Stimulated activated effector memory CD8-positive, alpha-beta T cell treated with anti-CD3 and anti-CD28 coated beads, Interleukin-12 subunit alpha, Interleukin-12 subunit beta, amount 100 ng/mL, for 72 hours (primary cell): Measurements from ENCODE around the gene GMPPA.

Source experiments
- ATAC-seq: fragments of 150-1000 bp; cut with Tn5 transposase; 2 replicates; pipeline ENCODE4 v1.10.0; 2021
- DNase-seq, 2 donors: peaks; one replicate each; pipeline ENCODE4 v3.0.0; 2021 to 2022; ENCODE audit warnings: low spot score in 2 of 2
- H3K27ac Mint-ChIP-seq: one replicate; pipeline ENCODE4 v1.8.0; 2022; ENCODE audit warnings: mild to moderate bottlenecking, mixed read lengths
- H3K36me3 Mint-ChIP-seq: one replicate; pipeline ENCODE4 v1.8.0; 2022; ENCODE audit warnings: mild to moderate bottlenecking, mixed read lengths
- H3K4me1 Mint-ChIP-seq: one replicate; pipeline ENCODE4 v1.8.0; 2022; ENCODE audit warnings: mixed read lengths
- H3K4me3 Mint-ChIP-seq: one replicate; pipeline ENCODE4 v1.8.0; 2022; ENCODE audit warnings: mild to moderate bottlenecking, mixed read lengths
- H3K9me3 Mint-ChIP-seq: one replicate; pipeline ENCODE4 v1.8.0; 2022; ENCODE audit warnings: mixed read lengths

Gene GMPPA

GRCh38 chr2:219464286-219465032, 34.2 kb upstream of the GMPPA start:
- Mint-ChIP-seq H3K9me3 (no peaks in the 10 kb centered on the region), H3K4me3 (no peak overlapping the region), H3K36me3 (no peaks in the 10 kb centered on the region)

DNA sequence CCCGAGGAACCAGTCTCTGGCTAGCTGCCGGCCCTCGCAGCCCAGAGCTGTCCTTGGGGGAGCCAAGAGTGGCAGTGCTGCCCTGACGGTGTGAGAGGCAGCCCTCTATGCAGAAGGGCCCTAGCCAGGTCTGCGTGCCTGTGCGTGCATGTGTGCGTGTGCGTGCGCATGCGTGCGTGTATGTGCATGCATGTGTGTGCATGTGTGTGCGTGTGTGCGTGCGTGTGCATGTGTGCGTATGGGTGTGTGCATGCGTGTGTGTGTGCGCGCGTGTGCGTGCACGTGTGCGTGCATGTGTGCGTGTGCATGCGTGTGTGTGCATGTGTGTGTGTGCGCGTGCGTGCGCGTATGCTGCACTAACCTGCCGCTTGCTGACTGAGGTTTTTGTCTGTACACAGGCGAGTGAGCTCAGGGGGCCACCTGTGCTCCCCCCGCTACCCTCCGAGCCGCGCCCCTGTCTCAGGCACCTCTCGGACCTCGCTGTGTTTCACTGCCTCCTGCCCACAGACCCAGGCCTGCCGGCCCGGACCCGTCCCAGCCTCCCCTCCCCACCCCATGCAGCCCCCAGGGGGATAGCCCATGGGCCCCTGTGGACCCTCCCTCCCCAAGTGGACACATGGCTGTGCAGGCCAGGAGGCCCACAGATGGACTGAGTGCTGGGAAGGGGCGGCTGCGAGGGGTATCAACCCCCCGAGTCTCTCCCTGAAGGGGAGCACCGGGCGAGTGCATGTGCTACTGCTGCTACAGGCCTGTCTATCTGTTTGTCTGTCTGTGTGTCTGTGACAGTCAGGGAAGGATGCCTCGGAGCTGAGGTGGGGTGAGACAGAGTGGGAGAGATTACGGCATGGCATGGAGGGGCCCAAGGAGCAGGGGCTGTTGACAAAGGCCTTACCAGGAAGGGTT, 32.8 kb upstream of the GMPPA start:
- no peaks in the 10 kb centered on the region for H3K9me3 Mint-ChIP-seq
- no peak overlapping the region for H3K27ac Mint-ChIP-seq
- H3K4me3 Mint-ChIP-seq = no peak overlapping the region
- ATAC-seq (no peak), DNase-seq (no peak)
- no peaks in the 10 kb centered on the region for H3K4me1 Mint-ChIP-seq
- no peaks in the 10 kb centered on the region for H3K36me3 Mint-ChIP-seq

More at GRCh38 chr2:219464286-219465032, 34.2 kb upstream of the GMPPA start:
- DNase-seq = no peak
- no peak for ATAC-seq
- Mint-ChIP-seq H3K4me1 (no peaks in the 10 kb centered on the region), H3K27ac (no peak overlapping the region)

DNA sequence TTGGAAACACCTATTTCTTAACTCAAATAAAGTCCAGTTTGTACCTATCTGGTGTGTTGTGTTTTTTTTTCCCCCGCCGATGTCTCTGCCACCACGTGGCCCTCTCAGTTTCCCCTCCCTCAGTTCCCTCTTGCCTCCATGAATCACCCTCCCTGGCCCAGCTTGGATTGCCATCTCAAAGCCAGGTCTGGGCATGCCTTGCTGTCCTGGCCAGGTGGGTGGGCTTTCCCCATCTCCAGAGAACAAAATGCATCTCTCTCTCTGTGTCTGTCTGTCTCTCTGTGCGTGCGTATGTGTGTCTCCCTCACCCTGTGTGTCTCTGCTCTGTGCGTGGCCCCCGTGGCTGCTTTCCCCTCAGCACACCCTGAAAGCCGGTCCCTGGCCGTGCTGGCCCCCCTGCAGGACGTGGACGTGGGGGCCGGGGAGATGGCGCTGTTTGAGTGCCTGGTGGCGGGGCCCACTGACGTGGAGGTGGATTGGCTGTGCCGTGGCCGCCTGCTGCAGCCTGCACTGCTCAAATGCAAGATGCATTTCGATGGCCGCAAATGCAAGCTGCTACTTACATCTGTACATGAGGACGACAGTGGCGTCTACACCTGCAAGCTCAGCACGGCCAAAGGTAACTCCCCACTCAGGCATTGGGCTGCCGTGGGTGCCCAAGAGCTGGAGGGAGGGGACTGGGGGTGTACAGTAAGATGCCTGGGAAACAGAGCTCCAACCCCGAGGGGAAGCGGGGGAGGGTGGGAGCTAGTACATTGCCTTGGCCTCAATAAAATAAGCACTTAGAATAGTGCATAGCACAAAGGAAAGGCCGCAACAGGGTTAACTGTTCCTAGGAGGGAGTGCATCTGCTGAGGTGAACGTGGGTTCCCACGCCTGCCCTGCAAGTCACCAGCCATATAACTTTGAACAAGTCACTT, 31.6 kb upstream of the GMPPA start:
- DNase-seq (no peak), ATAC-seq (no peak)
- Mint-ChIP-seq H3K27ac (no peak overlapping the region), H3K9me3 (no peaks in the 10 kb centered on the region), H3K4me1 (no peaks in the 10 kb centered on the region), H3K36me3 (no peaks in the 10 kb centered on the region), H3K4me3 (no peak overlapping the region)

- ATAC-seq (no peak), DNase-seq (no peak)
- Mint-ChIP-seq H3K27ac (no peak overlapping the region), H3K4me3 (no peak overlapping the region), H3K4me1 (no peaks in the 10 kb centered on the region), H3K9me3 (no peaks in the 10 kb centered on the region), H3K36me3 (no peaks in the 10 kb centered on the region)
These were observed 31.0 kb upstream of the GMPPA start for GRCh38 chr2:219467736-219468075.

DNA sequence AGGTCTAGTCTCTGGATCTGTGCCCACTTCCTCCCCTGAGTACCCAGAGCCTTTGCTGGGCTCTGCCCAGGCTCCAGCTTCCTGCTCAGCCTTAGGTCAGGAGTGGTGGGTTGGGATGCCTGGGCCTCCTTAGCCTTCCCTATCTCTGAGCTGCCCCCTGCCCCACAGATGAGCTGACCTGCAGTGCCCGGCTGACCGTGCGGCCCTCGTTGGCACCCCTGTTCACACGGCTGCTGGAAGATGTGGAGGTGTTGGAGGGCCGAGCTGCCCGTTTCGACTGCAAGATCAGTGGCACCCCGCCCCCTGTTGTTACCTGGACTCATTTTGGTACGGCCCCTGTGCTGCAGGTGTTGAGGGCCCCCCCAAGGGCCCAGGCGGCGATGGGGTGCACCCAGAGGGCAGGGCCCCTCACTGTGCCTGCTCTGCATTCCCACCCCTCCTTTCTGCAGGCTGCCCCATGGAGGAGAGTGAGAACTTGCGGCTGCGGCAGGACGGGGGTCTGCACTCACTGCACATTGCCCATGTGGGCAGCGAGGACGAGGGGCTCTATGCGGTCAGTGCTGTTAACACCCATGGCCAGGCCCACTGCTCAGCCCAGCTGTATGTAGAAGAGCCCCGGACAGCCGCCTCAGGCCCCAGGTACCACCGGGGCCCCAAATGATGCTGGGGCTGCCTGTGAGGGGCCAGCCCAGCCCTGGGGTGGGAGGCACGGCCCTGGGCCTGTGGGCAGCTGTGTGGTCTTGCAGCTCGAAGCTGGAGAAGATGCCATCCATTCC, 30.1 kb upstream of the GMPPA start:
- DNase-seq (no peak), ATAC-seq (no peak)
- H3K9me3 Mint-ChIP-seq = no peaks in the 10 kb centered on the region
- H3K4me1 Mint-ChIP-seq = no peaks in the 10 kb centered on the region
- no peak overlapping the region for H3K4me3 Mint-ChIP-seq
- no peak overlapping the region for H3K27ac Mint-ChIP-seq
- H3K36me3 Mint-ChIP-seq = no peaks in the 10 kb centered on the region

GRCh38 chr2:219469186-219469724, 29.4 kb upstream of the GMPPA start:
- no peak overlapping the region for H3K4me3 Mint-ChIP-seq
- no peaks in the 10 kb centered on the region for H3K4me1 Mint-ChIP-seq
- H3K9me3 Mint-ChIP-seq = no peaks in the 10 kb centered on the region
- DNase-seq (no peak), ATAC-seq (no peak)
- no peaks in the 10 kb centered on the region for H3K36me3 Mint-ChIP-seq
- H3K27ac Mint-ChIP-seq = no peak overlapping the region

GRCh38 chr2:219470429-219470828, 28.3 kb upstream of the GMPPA start:
- DNase-seq (no peak), ATAC-seq (no peak)
- no peak overlapping the region for H3K27ac Mint-ChIP-seq
- no peak overlapping the region for H3K4me3 Mint-ChIP-seq
- H3K9me3 Mint-ChIP-seq = no peaks in the 10 kb centered on the region
- no peaks in the 10 kb centered on the region for H3K4me1 Mint-ChIP-seq
- H3K36me3 Mint-ChIP-seq = no peaks in the 10 kb centered on the region

GRCh38 chr2:219471476-219472371, 27.0 kb upstream of the GMPPA start:
- Mint-ChIP-seq H3K27ac (no peak overlapping the region), H3K4me3 (no peak overlapping the region), H3K4me1 (peaks cover 7% of the 10 kb centered on the region), H3K36me3 (no peaks in the 10 kb centered on the region), H3K9me3 (no peaks in the 10 kb centered on the region)
- no peak for DNase-seq
- no peak for ATAC-seq

DNA sequence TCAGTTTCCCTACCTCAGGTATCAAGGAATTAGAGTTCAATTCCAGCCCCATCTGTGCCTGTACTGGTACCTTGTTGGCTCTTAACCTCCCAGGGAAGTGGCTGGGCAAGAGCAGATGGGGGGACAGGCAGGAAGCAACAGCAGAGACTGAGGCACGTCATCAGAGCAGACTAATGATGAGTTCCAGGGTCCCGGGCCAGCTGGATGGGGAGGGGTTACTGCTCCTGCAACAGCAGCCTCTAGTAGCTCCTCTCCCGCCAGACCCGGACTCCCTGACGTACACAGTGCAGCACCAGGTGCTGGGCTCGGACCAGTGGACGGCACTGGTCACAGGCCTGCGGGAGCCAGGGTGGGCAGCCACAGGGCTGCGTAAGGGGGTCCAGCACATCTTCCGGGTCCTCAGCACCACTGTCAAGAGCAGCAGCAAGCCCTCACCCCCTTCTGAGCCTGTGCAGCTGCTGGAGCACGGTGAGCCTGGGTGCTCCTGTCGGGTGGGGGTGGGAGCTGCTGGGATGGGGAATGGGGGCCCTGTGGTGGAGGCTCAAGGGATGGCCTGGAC, 26.0 kb upstream of the GMPPA start:
- Mint-ChIP-seq H3K4me3 (no peak overlapping the region), H3K9me3 (no peaks in the 10 kb centered on the region), H3K36me3 (no peaks in the 10 kb centered on the region), H3K27ac (no peak overlapping the region), H3K4me1 (peaks cover 7% of the 10 kb centered on the region)
- no peak for ATAC-seq
- no peak for DNase-seq

DNA sequence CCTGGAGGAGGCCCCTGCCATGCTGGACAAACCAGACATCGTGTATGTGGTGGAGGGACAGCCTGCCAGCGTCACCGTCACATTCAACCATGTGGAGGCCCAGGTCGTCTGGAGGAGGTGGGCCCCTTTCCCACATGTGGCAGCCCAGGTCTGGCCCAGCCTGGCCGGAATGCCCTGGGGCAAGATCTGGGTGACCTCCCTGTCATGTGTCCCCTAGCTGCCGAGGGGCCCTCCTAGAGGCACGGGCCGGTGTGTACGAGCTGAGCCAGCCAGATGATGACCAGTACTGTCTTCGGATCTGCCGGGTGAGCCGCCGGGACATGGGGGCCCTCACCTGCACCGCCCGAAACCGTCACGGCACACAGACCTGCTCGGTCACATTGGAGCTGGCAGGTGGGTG, 25.2 kb upstream of the GMPPA start:
- no peaks in the 10 kb centered on the region for H3K9me3 Mint-ChIP-seq
- DNase-seq (no peak), ATAC-seq (no peak)
- H3K4me1 Mint-ChIP-seq = peaks cover 7% of the 10 kb centered on the region
- H3K36me3 Mint-ChIP-seq = no peaks in the 10 kb centered on the region
- H3K4me3 Mint-ChIP-seq = no peak overlapping the region
- no peak overlapping the region for H3K27ac Mint-ChIP-seq

DNA sequence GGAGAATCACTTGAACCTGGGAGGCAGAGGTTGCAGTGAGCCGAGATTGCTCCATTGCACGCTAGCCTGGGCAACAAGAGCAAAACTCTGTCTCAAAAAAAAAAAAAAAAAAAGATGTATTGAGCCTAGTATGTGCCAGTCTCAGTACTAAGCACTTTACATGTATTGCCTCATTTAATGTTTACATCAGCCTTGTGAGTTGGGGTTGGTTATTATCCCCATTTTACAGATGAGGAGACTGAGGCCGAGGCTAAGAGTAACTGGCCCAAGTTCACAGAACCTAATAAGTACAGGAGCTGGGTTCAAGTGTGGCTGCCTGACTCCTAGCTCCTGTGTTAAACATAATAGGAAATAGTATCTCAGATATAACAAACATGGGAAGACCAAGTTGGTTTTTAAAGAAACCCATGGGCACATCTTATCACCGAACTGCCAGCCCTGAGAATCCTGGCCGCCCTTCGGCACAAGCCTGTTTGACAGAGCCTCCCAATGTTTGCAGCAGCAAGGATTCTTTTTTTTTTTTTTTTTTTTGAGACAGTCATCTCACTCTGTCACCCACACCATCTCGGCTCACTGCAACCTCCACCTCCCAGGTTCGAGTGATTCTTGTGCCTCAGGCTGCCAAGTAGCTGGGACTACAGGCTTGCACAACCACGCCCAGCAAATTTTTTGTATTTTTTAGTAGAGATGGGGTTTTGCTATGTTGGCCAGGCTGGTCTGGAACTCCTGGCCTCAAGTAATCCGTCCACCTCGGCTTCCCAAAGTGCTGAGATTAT, 24.2 kb upstream of the GMPPA start:
- Mint-ChIP-seq H3K36me3 (no peaks in the 10 kb centered on the region), H3K9me3 (no peaks in the 10 kb centered on the region), H3K4me3 (no peak overlapping the region), H3K27ac (no peak overlapping the region), H3K4me1 (peaks cover 7% of the 10 kb centered on the region)
- DNase-seq (no peak), ATAC-seq (no peak)

DNA sequence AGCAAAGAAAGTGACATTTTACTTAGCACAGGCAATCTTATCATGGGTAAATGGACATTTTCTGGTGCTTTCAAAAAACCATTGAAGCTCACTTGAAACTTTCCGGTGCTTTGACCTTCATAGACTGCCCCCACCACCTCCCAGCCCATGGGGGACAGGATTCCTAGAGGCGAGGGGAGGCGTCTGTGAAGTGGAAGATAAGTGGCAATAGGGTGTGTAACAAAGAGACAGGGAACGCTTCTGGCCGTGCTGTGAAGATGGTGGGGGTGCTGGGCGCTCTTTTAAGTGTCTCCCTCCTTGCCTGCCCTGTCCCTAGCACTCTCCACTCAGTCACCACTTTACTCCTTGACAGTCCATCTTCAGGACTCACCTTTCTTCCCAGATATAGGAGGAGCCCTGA, 23.4 kb upstream of the GMPPA start:
- DNase-seq (no peak), ATAC-seq (no peak)
- Mint-ChIP-seq H3K9me3 (no peaks in the 10 kb centered on the region), H3K4me3 (no peak overlapping the region), H3K36me3 (no peaks in the 10 kb centered on the region), H3K27ac (no peak overlapping the region), H3K4me1 (peaks cover 7% of the 10 kb centered on the region)
